IMR-90 (cell line): ENCODE measurements around the gene TSPAN33. TPM values are rescaled to one million over a fixed set of nuclear protein-coding genes. Genes with fewer than 3 reads are reported as not detected.

ENCODE experiments used
- ATAC-seq: fragments of 200-7000 bp; cut with Tn5 transposase; 2 replicates; pipeline ENCODE4 v1.9.1; 2020; ENCODE audit warnings: low read depth, mild to moderate bottlenecking, moderate library complexity
- BruUV-seq: library from RNA; stranded (reverse); fragments of 400-500 nt; replicated peaks from 2 replicates; lab custom pipeline; 2021; lab: Mats Ljungman, UMichigan
- CTCF ChIA-PET: fragments of 300-600 bp; formaldehyde crosslinking; extraction: SDS; loops from one replicate; lab custom pipeline; 2021; ENCODE audit warnings: antibody characterized with exemption; lab: Yijun Ruan, JAX
- POLR2A ChIA-PET: fragments of 300-600 bp; sonication (Branson Sonifier 250); formaldehyde crosslinking; loops from one replicate; lab custom pipeline; 2022; ENCODE audit warnings: antibody characterized with exemption; ENCODE audit not compliant: unreplicated experiment; lab: Charles Lee
- DNase-seq: peaks from one replicate; pipeline ENCODE4 v3.0.0; 2013
- H2AFZ ChIP-seq: replicated peaks from 2 replicates; pipeline ENCODE3; 2013; ENCODE audit warnings: low read length, mild to moderate bottlenecking; ENCODE audit not compliant: poor library complexity
- H2AK5ac ChIP-seq: 2 replicates; pipeline ENCODE4 v1.6.1; 2013; ENCODE audit warnings: low read depth, low read length, inconsistent platforms
- H2AK9ac ChIP-seq: replicated peaks from 2 replicates; pipeline ENCODE3; 2013; ENCODE audit warnings: mild to moderate bottlenecking, low read depth, low read length, moderate library complexity; ENCODE audit not compliant: poor library complexity
- H2BK120ac ChIP-seq: 2 replicates; pipeline ENCODE4 v1.6.1; 2013; ENCODE audit warnings: low read depth, low read length, inconsistent platforms
- H2BK15ac ChIP-seq: 3 replicates; pipeline ENCODE4 v1.6.1; 2013; ENCODE audit warnings: low read depth, low read length, inconsistent platforms
- H2BK20ac ChIP-seq: 2 replicates; pipeline ENCODE4 v1.6.1; 2013; ENCODE audit warnings: low read depth, mild to moderate bottlenecking, inconsistent platforms, low read length, moderate library complexity
- H2BK5ac ChIP-seq: 2 replicates; pipeline ENCODE4 v1.6.1; 2013; ENCODE audit warnings: mild to moderate bottlenecking, low read depth, low read length, inconsistent platforms; ENCODE audit not compliant: poor library complexity, severe bottlenecking
- H3K14ac ChIP-seq: replicated peaks from 2 replicates; pipeline ENCODE4 v1.6.1; 2013; ENCODE audit warnings: low read depth, low read length, inconsistent platforms
- H3K18ac ChIP-seq: 2 replicates; pipeline ENCODE4 v1.6.1; 2013; ENCODE audit warnings: low read depth, low read length, control low read depth
- H3K23ac ChIP-seq: 2 replicates; pipeline ENCODE4 v1.6.1; 2013; ENCODE audit warnings: low read depth, low read length, inconsistent platforms
- H3K27ac ChIP-seq: 2 replicates; pipeline ENCODE4 v1.5.1; 2013; ENCODE audit warnings: mild to moderate bottlenecking, control low read depth, low read length; ENCODE audit not compliant: insufficient read depth
- H3K27me3 ChIP-seq: 2 replicates; pipeline ENCODE4 v1.6.1; 2013; ENCODE audit warnings: low read length; ENCODE audit not compliant: control insufficient read depth, insufficient read depth
- H3K36me3 ChIP-seq: 2 replicates; pipeline ENCODE4 v1.6.1; 2013; ENCODE audit warnings: low read length, mixed read lengths; ENCODE audit not compliant: control insufficient read depth, insufficient read depth
- H3K4ac ChIP-seq: 2 replicates; pipeline ENCODE4 v1.6.1; 2013; ENCODE audit warnings: low read depth, low read length, inconsistent platforms
- H3K4me1 ChIP-seq: 2 replicates; pipeline ENCODE4 v1.6.1; 2013; ENCODE audit warnings: low read length, mixed read lengths; ENCODE audit not compliant: control insufficient read depth, insufficient read depth
- H3K4me2 ChIP-seq: 2 replicates; pipeline ENCODE4 v1.6.1; 2013; ENCODE audit warnings: low read depth, mild to moderate bottlenecking, control low read depth, low read length, moderate library complexity
- H3K4me3 ChIP-seq: 2 replicates; pipeline ENCODE4 v1.5.1; 2013; ENCODE audit warnings: low read depth, mild to moderate bottlenecking, control low read depth, low read length, moderate library complexity; ENCODE audit not compliant: insufficient read depth
- H3K56ac ChIP-seq: 2 replicates; pipeline ENCODE4 v1.6.1; 2013; ENCODE audit warnings: low read length, inconsistent platforms; ENCODE audit not compliant: insufficient read depth; ENCODE audit errors: extremely low read depth
- H3K79me1 ChIP-seq, 2 experiments: 2 replicates each; pipeline ENCODE4 v1.6.1; 2013; ENCODE audit warnings: low read length in 2 of 2, inconsistent platforms in 1 of 2, low read depth in 1 of 2
- H3K9ac ChIP-seq: 2 replicates; pipeline ENCODE4 v1.6.1; 2013; ENCODE audit warnings: low read depth, low read length, control low read depth
- H3K9me1 ChIP-seq: 2 replicates; pipeline ENCODE4 v1.6.1; 2013; ENCODE audit warnings: low read length, inconsistent platforms; ENCODE audit not compliant: insufficient read depth
- H3K9me3 ChIP-seq: 2 replicates; pipeline ENCODE4 v1.6.1; 2013; ENCODE audit warnings: low read length; ENCODE audit not compliant: control insufficient read depth, insufficient read depth
- H4K20me1 ChIP-seq: 2 replicates; pipeline ENCODE4 v1.6.1; 2013; ENCODE audit warnings: low read length, inconsistent platforms; ENCODE audit not compliant: insufficient read depth
- H4K5ac ChIP-seq: 2 replicates; pipeline ENCODE4 v1.6.1; 2013; ENCODE audit warnings: mild to moderate bottlenecking, low read depth, low read length, control low read depth
- H4K8ac ChIP-seq, 2 experiments: 2 replicates each; pipeline ENCODE4 v1.6.1; 2013; ENCODE audit warnings: low read depth in 2 of 2, low read length in 2 of 2, control low read depth in 1 of 2, inconsistent platforms in 1 of 2
- H4K91ac ChIP-seq: 2 replicates; pipeline ENCODE4 v1.6.1; 2013; ENCODE audit warnings: low read depth, low read length, inconsistent platforms; ENCODE audit not compliant: insufficient read depth
- BHLHE40 ChIP-seq: fragments of 150-350 bp; IDR thresholded peaks from 2 replicates; pipeline ENCODE4 v1.6.1; 2016; ENCODE audit warnings: mild to moderate bottlenecking, low read depth, low read length
- CEBPB ChIP-seq: IDR thresholded peaks from 2 replicates; pipeline ENCODE4 v1.6.1; 2012; ENCODE audit warnings: low read depth, low read length, improper control_type of control experiment
- MXI1 ChIP-seq: IDR thresholded peaks from 2 replicates; pipeline ENCODE4 v1.6.1; 2012; ENCODE audit warnings: low read depth, mild to moderate bottlenecking, low read length, moderate library complexity, borderline replicate concordance
- NFE2L2 ChIP-seq: fragments of 150-350 bp; IDR thresholded peaks from 2 replicates; pipeline ENCODE4 v1.6.1; 2016; ENCODE audit warnings: low read depth, mild to moderate bottlenecking, low read length
- POLR2A ChIP-seq: IDR thresholded peaks from 2 replicates; pipeline ENCODE4 v1.6.1; 2012; ENCODE audit warnings: mild to moderate bottlenecking, low read depth, low read length
- RAD21 ChIP-seq: IDR thresholded peaks from 2 replicates; pipeline ENCODE4 v1.6.1; 2012; ENCODE audit warnings: low read length, improper control_type of control experiment
- RFX5 ChIP-seq: IDR thresholded peaks from 2 replicates; pipeline ENCODE4 v1.8.0; 2012; ENCODE audit warnings: low read depth, mild to moderate bottlenecking, low read length, moderate library complexity
- WGBS, 2 experiments: methylation state at CpG; one replicate each; pipeline versions ENCODE4 v1.1.5 to v1.1.7; 2013; ENCODE audit warnings: missing lambda C conversion rate in 2 of 2; ENCODE audit not compliant: insufficient read length in 1 of 2; ENCODE audit errors: extremely low coverage in 2 of 2; 5-methylcytosine and 5-hydroxymethylcytosine counted together
- dilution Hi-C: fragments of 300-500 bp; cut with HindIII; formaldehyde crosslinking; loops from one replicate; pipeline ENCODE4 v1.14.3; 2018; ENCODE audit warnings: low sequenced_read_pairs; ENCODE audit not compliant: unreplicated experiment
- in situ Hi-C: fragments of 300-500 bp; cut with MboI; formaldehyde crosslinking; loops from 3 replicates; pipeline ENCODE4 v1.14.3; 2019; ENCODE audit warnings: low sequenced_read_pairs, inconsistent platforms, mixed read lengths
- intact Hi-C: fragments of 100-400 bp; cut with micrococcal nuclease; formaldehyde crosslinking; loops from 2 replicates; pipeline ENCODE4 v1.10.0; 2022
- polyA plus RNA-seq, 3 experiments: library from polyadenylated mRNA; depleted of rRNA; stranded (reverse); fragments of >200 nt; gene quantifications; 2 replicates each; pipeline ENCODE4 v1.2.3, GENCODE V29; 2012; ENCODE audit warnings: low replicate concordance in 1 of 3
- total RNA-seq: library from RNA; depleted of rRNA; stranded (reverse); fragments of >200 nt; gene quantifications from 2 replicates; pipeline ENCODE4 v1.2.3, GENCODE V29; 2012
- TF ChIP-seq, protein P1 (sequence below): conservative IDR thresholded peaks from 2 replicates; pipeline ENCODE4 v1.5.1; 2012; ENCODE audit warnings: mild to moderate bottlenecking, low read depth, low read length, improper control_type of control experiment

The TSPAN33 gene
- total and polyA plus RNA-seq, 2 of the 4 experiments (the other 2 are of a cell fraction), result 0.17 to 0.36 TPM

DNA sequence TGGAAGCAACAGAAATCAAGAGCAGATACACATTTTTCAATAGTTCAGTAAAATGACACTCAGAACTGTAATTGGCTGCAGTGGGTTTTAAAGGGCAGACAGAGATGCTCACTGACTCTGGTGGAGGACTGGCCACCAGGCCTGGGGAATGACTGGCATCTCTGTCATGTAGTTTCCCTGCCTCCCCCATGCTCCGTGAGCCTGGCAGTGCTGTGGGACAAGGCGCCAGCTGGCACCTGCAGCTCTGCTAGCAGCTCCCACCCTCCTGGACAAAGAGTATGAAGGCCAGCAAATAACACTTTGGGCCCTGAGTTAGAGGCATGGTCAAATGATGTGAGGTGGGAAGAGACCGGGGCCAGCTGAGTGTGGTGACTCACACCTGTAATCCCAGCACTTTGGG is 15.0 kb downstream of the TSPAN33 start:
- in situ Hi-C loops (no loop called here), intact Hi-C loops (no loop called here), dilution Hi-C loops (no loop called here)
- ChIA-PET POLR2A (no interaction called here), CTCF (interaction anchor here (0.6 kb wide), 1 partner anchor 23 kb away, joined by 3 read pairs; no protein-coding TSS in a partner anchor)
- no peak overlapping the region for H4K5ac ChIP-seq
- peaks cover 53% of the 10 kb centered on the region for H3K27me3 ChIP-seq
- no peak overlapping the region for H4K8ac ChIP-seq
- H3K4ac ChIP-seq, result no peak overlapping the region
- DNase-seq (no peak), ATAC-seq (no peak)
- no peak overlapping the region for H3K23ac ChIP-seq
- H3K4me3 ChIP-seq, result no peak overlapping the region
- H2BK5ac ChIP-seq, result no peak overlapping the region
- no peak overlapping the region for H4K91ac ChIP-seq
- H3K4me1 ChIP-seq, result no peaks in the 10 kb centered on the region
- peaks cover 4% of the 10 kb centered on the region; the same call in 1 of the 2 replicates for H3K9me3 ChIP-seq
- H3K4me2 ChIP-seq, result no peak overlapping the region
- no peaks in the 10 kb centered on the region for H3K9me1 ChIP-seq
- H3K36me3 ChIP-seq, result no peaks in the 10 kb centered on the region
- H2AK5ac ChIP-seq, result no peak overlapping the region
- H2AFZ ChIP-seq, result no peak overlapping the region
- TF ChIP-seq RAD21, result no peak
- no peak for TF ChIP-seq MXI1
- TF ChIP-seq NFE2L2, result no peak
- no peak for TF ChIP-seq POLR2A
- no peak for TF ChIP-seq RFX5
- no peak for TF ChIP-seq CEBPB
- TF ChIP-seq, protein P1, sequence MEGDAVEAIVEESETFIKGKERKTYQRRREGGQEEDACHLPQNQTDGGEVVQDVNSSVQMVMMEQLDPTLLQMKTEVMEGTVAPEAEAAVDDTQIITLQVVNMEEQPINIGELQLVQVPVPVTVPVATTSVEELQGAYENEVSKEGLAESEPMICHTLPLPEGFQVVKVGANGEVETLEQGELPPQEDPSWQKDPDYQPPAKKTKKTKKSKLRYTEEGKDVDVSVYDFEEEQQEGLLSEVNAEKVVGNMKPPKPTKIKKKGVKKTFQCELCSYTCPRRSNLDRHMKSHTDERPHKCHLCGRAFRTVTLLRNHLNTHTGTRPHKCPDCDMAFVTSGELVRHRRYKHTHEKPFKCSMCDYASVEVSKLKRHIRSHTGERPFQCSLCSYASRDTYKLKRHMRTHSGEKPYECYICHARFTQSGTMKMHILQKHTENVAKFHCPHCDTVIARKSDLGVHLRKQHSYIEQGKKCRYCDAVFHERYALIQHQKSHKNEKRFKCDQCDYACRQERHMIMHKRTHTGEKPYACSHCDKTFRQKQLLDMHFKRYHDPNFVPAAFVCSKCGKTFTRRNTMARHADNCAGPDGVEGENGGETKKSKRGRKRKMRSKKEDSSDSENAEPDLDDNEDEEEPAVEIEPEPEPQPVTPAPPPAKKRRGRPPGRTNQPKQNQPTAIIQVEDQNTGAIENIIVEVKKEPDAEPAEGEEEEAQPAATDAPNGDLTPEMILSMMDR, result no peak
- TF ChIP-seq BHLHE40, result no peak
- no peak overlapping the region for H3K18ac ChIP-seq
- no peak overlapping the region for H2BK20ac ChIP-seq
- H3K79me1 ChIP-seq, result no peaks in the 10 kb centered on the region
- H4K20me1 ChIP-seq, result no peaks in the 10 kb centered on the region; the same call in 1 of the 2 replicates
- no peak overlapping the region for H3K9ac ChIP-seq
- no peak overlapping the region for H3K14ac ChIP-seq
- no peak overlapping the region for H3K27ac ChIP-seq
- H2AK9ac ChIP-seq, result no peak overlapping the region
- H3K56ac ChIP-seq, result no peak overlapping the region
- H2BK15ac ChIP-seq, result no peak overlapping the region
- no peak overlapping the region for H2BK120ac ChIP-seq
- BruUV-seq, result no TSS peak
- 80% methylated on average over 1 of the region's 3 CpGs; no CpG with 5 or more reads in 1 of the 2 experiments for WGBS, 2 experiments
